Small intestine (tissue), 7 donors: ENCODE results near the gene COPS9. TPM values are rescaled to one million over a fixed set of nuclear protein-coding genes. Genes with fewer than 3 reads are reported as not detected.

ENCODE experiments used
- DNase-seq, 2 donors: peaks; one replicate each; pipeline versions ENCODE4 v3.0.0 to v3.0.0-alpha.2; 2013
- FAIRE-seq: peaks from 2 replicates; lab custom pipeline; 2012; peaks lifted over from hg19 to GRCh38; lab: Jason Lieb, UNC
- H3K27ac ChIP-seq, 3 donors: one replicate each; pipeline ENCODE4 v1.5.1; 2013; ENCODE audit warnings: low read length in 2 of 3, mild to moderate bottlenecking in 2 of 3, control low read depth in 1 of 3, inconsistent platforms in 1 of 3, low read depth in 1 of 3, moderate library complexity in 1 of 3
- H3K27me3 ChIP-seq, 3 donors: one replicate each; pipeline ENCODE4 v1.6.1; 2013; ENCODE audit warnings: low read length in 3 of 3, inconsistent platforms in 1 of 3; ENCODE audit not compliant: control insufficient read depth in 3 of 3, insufficient read depth in 3 of 3
- H3K36me3 ChIP-seq, 3 donors: one replicate each; pipeline ENCODE4 v1.6.1; 2013; ENCODE audit warnings: low read length in 3 of 3, inconsistent platforms in 1 of 3, low read depth in 1 of 3, mild to moderate bottlenecking in 1 of 3, moderate library complexity in 1 of 3; ENCODE audit not compliant: control insufficient read depth in 3 of 3, insufficient read depth in 2 of 3
- H3K4me1 ChIP-seq, 3 donors: one replicate each; pipeline ENCODE4 v1.6.1; 2013; ENCODE audit warnings: low read length in 2 of 3, inconsistent platforms in 1 of 3, low read depth in 1 of 3, mild to moderate bottlenecking in 1 of 3, moderate library complexity in 1 of 3; ENCODE audit not compliant: control insufficient read depth in 3 of 3, insufficient read depth in 2 of 3
- H3K4me3 ChIP-seq, 3 donors: one replicate each; pipeline ENCODE4 v1.5.1; 2013; ENCODE audit warnings: low read length in 3 of 3, control low read depth in 1 of 3, inconsistent platforms in 1 of 3, low read depth in 1 of 3, mild to moderate bottlenecking in 1 of 3, moderate library complexity in 1 of 3
- H3K9me3 ChIP-seq, 2 donors: one replicate each; pipeline ENCODE4 v1.6.1; 2013; ENCODE audit warnings: low read depth in 1 of 2, low read length in 1 of 2; ENCODE audit not compliant: control insufficient read depth in 2 of 2, insufficient read depth in 1 of 2
- WGBS, 3 donors: extraction: QIAGEN DNeasy Blood & Tissue Kit; methylation state at CpG; one replicate each; pipeline ENCODE4 v1.1.7; 2013; 5-methylcytosine and 5-hydroxymethylcytosine counted together
- polyA plus RNA-seq, 4 donors: library from polyadenylated mRNA; stranded (reverse) in 3 of 4; unstranded in 1 of 4; fragments of 200-250 nt in 3 of 4; fragments of 120-200 nt in 1 of 4; gene quantifications; one replicate each; pipeline versions ENCODE4 v1.2.1 to v1.2.3, GENCODE V29; 2013
- donor health status: healthy with polysubstance abuse.
- donor health status: control.
- donor health status: control.
- donor health status: Bipolar disorder and iron deficiency.
- donor health status: healthy.

COPS9 gene
- polyA plus RNA-seq, 4 donors = 92.6 to 394 (median 320) TPM

GRCh38 chr2:240164586-240164985, 28.5 kb upstream of the COPS9 start:
- Histone ChIP-seq H3K36me3 (no peaks in the 10 kb centered on the region), H3K9me3 (no peaks in the 10 kb centered on the region), H3K27ac (no peak overlapping the region), H3K4me3 (no peak overlapping the region), H3K4me1 (no peaks in the 10 kb centered on the region), H3K27me3 (no peaks in the 10 kb centered on the region)
- 70 to 74% (median 70%) methylated on average over 5 of the region's 5 CpGs for WGBS, 3 donors
- DNase-seq (no peak), FAIRE-seq (no peak)

- no peak for FAIRE-seq
- Histone ChIP-seq H3K4me1 (no peaks in the 10 kb centered on the region), H3K4me3 (no peak overlapping the region), H3K36me3 (no peaks in the 10 kb centered on the region), H3K27ac (no peak overlapping the region), H3K27me3 (no peaks in the 10 kb centered on the region), H3K9me3 (no peaks in the 10 kb centered on the region)
- 83 to 94% (median 89%) methylated on average over 4 of the region's 4 CpGs for WGBS, 3 donors
- DNase-seq = no peak
Measured at GRCh38 chr2:240163844-240164574, 27.9 kb upstream of the COPS9 start.

- FAIRE-seq = no peak
- Histone ChIP-seq H3K36me3 (no peaks in the 10 kb centered on the region), H3K4me3 (no peak overlapping the region), H3K9me3 (no peaks in the 10 kb centered on the region), H3K4me1 (no peaks in the 10 kb centered on the region), H3K27ac (no peak overlapping the region), H3K27me3 (no peaks in the 10 kb centered on the region)
- WGBS, 3 donors = 70 to 74% (median 74%) methylated on average over 16 of the region's 16 CpGs
- no peak for DNase-seq
Measured at GRCh38 chr2:240162939-240163714, 27.0 kb upstream of the COPS9 start.

GRCh38 chr2:240162531-240162930, 26.4 kb upstream of the COPS9 start:
- no peak overlapping the region for H3K27ac ChIP-seq
- H3K27me3 ChIP-seq = no peaks in the 10 kb centered on the region
- H3K36me3 ChIP-seq = no peaks in the 10 kb centered on the region
- H3K4me3 ChIP-seq = no peak overlapping the region
- FAIRE-seq = no peak
- H3K9me3 ChIP-seq = no peaks in the 10 kb centered on the region
- H3K4me1 ChIP-seq = no peaks in the 10 kb centered on the region
- no peak for DNase-seq
- WGBS, 3 donors = 75 to 81% (median 78%) methylated on average over 6 of the region's 6 CpGs

- Histone ChIP-seq H3K27ac (no peak overlapping the region), H3K36me3 (no peaks in the 10 kb centered on the region), H3K9me3 (no peaks in the 10 kb centered on the region), H3K4me1 (no peaks in the 10 kb centered on the region), H3K4me3 (no peak overlapping the region), H3K27me3 (no peaks in the 10 kb centered on the region)
- no peak for FAIRE-seq
- no peak for DNase-seq
- 69 to 78% (median 74%) methylated on average over 5 of the region's 5 CpGs for WGBS, 3 donors
Measured at GRCh38 chr2:240162032-240162431, 25.9 kb upstream of the COPS9 start.

- H3K9me3 ChIP-seq = no peaks in the 10 kb centered on the region
- FAIRE-seq (no peak), DNase-seq (no peak)
- 79 to 83% (median 79%) methylated on average over 20 to 21 of the region's 21 CpGs for WGBS, 3 donors
- H3K36me3 ChIP-seq = no peaks in the 10 kb centered on the region
- H3K4me3 ChIP-seq = no peak overlapping the region
- H3K27me3 ChIP-seq = no peaks in the 10 kb centered on the region
- H3K27ac ChIP-seq = no peak overlapping the region
- H3K4me1 ChIP-seq = no peaks in the 10 kb centered on the region
Measured at GRCh38 chr2:240161087-240161750, 25.1 kb upstream of the COPS9 start.

- H3K4me3 ChIP-seq = no peak overlapping the region
- DNase-seq (no peak), FAIRE-seq (no peak)
- H3K36me3 ChIP-seq = no peaks in the 10 kb centered on the region
- H3K27ac ChIP-seq = no peak overlapping the region
- H3K9me3 ChIP-seq = no peaks in the 10 kb centered on the region
- no peaks in the 10 kb centered on the region for H3K27me3 ChIP-seq
- WGBS, 3 donors = 74 to 86% (median 79%) methylated on average over 18 of the region's 18 CpGs
- no peaks in the 10 kb centered on the region for H3K4me1 ChIP-seq
Measured at GRCh38 chr2:240160291-240161086, 24.4 kb upstream of the COPS9 start.
